GM18858 (cell line): ENCODE results near the gene PHLDB2.

Experiments used
- ATAC-seq: cut with Tn5 transposase; IDR thresholded peaks from one replicate; pipeline ENCODE4 v1.9.1; 2021; ENCODE audit not compliant: unreplicated experiment

PHLDB2 gene

GRCh38 chr3:112013784-112014143 lies 154.7 kb downstream of the PHLDB2 start:
- peak; percentile 16 for ATAC-seq

DNA sequence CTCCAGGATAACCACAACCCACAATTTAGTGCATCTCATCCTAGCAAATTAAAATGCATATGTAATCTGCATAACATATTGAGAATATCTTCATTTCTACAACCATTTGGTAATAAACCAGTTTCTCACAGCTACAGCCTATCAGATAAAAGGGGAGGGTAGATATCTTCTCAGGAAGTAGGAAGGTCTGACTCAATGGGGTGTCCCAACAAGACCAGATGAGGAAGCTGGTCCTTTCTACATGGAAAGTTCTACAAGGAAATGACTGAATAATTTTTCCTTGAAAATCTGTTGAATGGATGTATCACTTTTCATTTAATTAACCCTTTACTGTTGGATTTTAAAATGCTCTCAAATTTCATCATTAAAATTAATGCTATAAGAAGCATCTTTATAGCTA lies 158.0 kb downstream of the PHLDB2 start:
- ATAC-seq = no peak

- no peak for ATAC-seq
These were observed 159.6 kb downstream of the PHLDB2 start for GRCh38 chr3:112018712-112019111.

DNA sequence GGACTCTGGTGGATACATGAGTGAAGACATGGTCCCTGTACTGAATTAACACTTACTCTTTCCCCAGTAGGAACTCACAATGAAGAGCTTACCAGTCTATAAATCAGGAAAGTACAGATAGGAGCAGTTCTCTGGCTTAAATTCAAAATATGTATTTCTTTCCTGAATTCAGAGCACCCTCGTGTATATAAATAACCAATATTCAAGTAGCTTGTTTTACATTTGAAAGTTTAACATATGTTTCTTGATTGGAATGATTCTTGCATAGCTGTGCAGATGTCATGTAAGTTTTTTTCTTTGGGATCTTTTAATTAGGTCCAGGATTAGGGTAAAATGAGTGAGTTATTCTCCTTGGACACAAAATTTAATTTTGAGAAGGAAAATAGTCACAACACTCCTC lies 160.7 kb downstream of the PHLDB2 start:
- ATAC-seq = no peak

DNA sequence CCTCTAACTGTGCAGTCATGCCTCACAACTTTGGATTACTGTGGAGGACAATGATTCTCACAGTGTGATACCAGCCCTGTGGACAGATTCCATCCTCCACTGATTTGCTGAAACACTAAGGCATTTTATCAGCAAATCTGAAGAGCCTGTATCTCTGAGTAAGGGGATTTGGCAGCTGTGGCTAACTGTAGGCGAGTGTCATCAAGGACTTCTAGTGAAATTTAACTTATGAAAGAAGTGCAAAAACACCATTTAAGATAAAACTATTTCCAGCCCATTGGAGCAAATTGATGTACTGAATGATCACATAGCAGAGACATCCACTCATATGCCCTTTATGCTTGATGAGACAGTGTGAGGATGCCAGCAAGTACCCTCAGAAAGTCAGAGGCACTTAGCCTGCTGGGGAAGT lies 161.6 kb downstream of the PHLDB2 start:
- ATAC-seq = no peak
